CMK (cell line): ENCODE measurements around the gene GIPC2.
"Not testable (repeated sequence)": the region's sequence is repeated elsewhere in the genome, so short reads cannot be mapped to it uniquely, and the experiment has no call there.

Experiments
- DNase-seq: peaks from one replicate; pipeline ENCODE4 v3.0.0-alpha.2; 2010; ENCODE audit warnings: low read depth

The GIPC2 gene

GRCh38 chr1:78045926-78046778 is at the start of gene GIPC2:
Gene GIPC2, plus strand, starts transcription at chr1:78045966. Its CDS starts 129 bp downstream, at chr1:78046095.
- no peak for DNase-seq

- no peak for DNase-seq
Observed at GRCh38 chr1:77996734-77997133, 49.0 kb upstream of the GIPC2 start.

- not testable (repeated sequence) for DNase-seq
Observed at GRCh38 chr1:78000536-78000935, 45.2 kb upstream of the GIPC2 start.

- DNase-seq = no peak
Observed at GRCh38 chr1:78003070-78003746, 42.6 kb upstream of the GIPC2 start.

- DNase-seq = no peak
Observed at GRCh38 chr1:78003882-78004718, 41.7 kb upstream of the GIPC2 start.

GRCh38 chr1:78004719-78005447 is 40.9 kb upstream of the GIPC2 start, which contains the start of gene DNAJB4:
Gene DNAJB4, plus strand, starts transcription at chr1:78004939. Its CDS starts 172 bp downstream, at chr1:78005111.
- DNase-seq = peak; percentile 79

- no peak for DNase-seq
Observed at GRCh38 chr1:78005448-78005722, 40.4 kb upstream of the GIPC2 start.

- no peak for DNase-seq
Observed at GRCh38 chr1:78005755-78006154, 40.0 kb upstream of the GIPC2 start.

GRCh38 chr1:78006521-78006920 is 39.2 kb upstream of the GIPC2 start:
- DNase-seq = no peak

- no peak for DNase-seq
Observed at GRCh38 chr1:78007677-78008341, 38.0 kb upstream of the GIPC2 start.

- DNase-seq = no peak
Observed at GRCh38 chr1:78009276-78009675, 36.5 kb upstream of the GIPC2 start.

GRCh38 chr1:78009836-78010235 is 35.9 kb upstream of the GIPC2 start:
- DNase-seq = no peak

GRCh38 chr1:78011050-78011449 is 34.7 kb upstream of the GIPC2 start:
- DNase-seq = no peak

- no peak for DNase-seq
Observed at GRCh38 chr1:78015148-78015547, 30.6 kb upstream of the GIPC2 start.

GRCh38 chr1:78019024-78019423 is 26.7 kb upstream of the GIPC2 start:
- DNase-seq = no peak

- not testable (repeated sequence) for DNase-seq
Observed at GRCh38 chr1:78021134-78021533, 24.6 kb upstream of the GIPC2 start.

- DNase-seq = no peak
Observed at GRCh38 chr1:78029793-78030192, 16.0 kb upstream of the GIPC2 start.

- DNase-seq = no peak
Observed at GRCh38 chr1:78032996-78033796, 12.6 kb upstream of the GIPC2 start.

GRCh38 chr1:78033797-78034172 is 12.0 kb upstream of the GIPC2 start:
- DNase-seq = no peak

GRCh38 chr1:78035121-78035520 is 10.6 kb upstream of the GIPC2 start:
- DNase-seq = no peak

- DNase-seq = no peak
Observed at GRCh38 chr1:78036450-78036849, 9.3 kb upstream of the GIPC2 start.
